AG08396 (cell line): ENCODE data around the gene MSL1.

Experiments
- DNase-seq: peaks from one replicate; pipeline ENCODE4 v3.0.0; 2012; ENCODE audit warnings: low spot score, mixed read lengths

The MSL1 gene

GRCh38 chr17:40104594-40105486 is 16.9 kb upstream of the MSL1 start:
- DNase-seq: no peak

DNA sequence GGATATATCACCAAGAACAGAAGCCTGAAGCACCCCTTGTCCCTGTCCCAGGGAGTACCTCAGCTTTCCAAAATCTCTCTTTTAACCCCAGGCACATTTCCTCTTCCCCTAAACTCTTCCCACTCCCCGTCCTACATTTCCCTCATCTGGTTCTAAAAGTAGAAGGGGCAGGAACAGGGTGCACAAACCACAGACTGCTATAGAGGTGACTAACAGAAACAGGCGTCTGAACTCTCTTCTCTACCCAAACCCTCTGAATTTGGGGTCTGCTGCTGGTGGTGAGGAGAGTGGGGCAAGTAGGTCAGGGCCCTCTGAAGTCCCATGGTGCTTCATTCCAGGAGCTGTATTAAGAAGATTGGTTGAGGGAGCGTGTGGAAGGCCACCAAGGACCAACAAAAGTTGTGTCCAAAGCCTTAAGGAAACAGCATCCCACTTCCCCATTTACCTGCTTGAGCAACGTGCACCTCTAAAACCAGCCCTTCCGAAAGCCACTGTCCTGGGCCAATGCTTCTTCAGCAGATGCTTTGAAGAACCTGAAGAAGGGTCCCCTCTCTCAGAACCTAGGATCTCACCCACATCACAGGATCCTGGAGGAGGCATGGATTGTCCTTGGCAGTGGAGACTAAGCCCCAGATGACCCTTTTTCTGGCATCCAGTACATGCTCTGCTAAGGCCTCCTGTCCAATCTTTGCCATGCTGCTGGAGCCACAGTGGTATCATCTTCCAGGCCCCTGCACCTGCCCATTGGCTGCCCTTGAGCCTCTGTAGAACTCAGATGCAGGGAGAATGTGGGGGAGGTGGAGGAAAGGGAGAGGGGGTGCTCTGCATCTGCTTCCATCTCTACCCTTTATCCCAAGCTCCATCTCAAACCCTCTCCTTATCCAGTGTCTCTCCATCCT is 15.7 kb upstream of the MSL1 start:
- DNase-seq: no peak

GRCh38 chr17:40106760-40107521 is 14.8 kb upstream of the MSL1 start:
- no peak for DNase-seq

DNA sequence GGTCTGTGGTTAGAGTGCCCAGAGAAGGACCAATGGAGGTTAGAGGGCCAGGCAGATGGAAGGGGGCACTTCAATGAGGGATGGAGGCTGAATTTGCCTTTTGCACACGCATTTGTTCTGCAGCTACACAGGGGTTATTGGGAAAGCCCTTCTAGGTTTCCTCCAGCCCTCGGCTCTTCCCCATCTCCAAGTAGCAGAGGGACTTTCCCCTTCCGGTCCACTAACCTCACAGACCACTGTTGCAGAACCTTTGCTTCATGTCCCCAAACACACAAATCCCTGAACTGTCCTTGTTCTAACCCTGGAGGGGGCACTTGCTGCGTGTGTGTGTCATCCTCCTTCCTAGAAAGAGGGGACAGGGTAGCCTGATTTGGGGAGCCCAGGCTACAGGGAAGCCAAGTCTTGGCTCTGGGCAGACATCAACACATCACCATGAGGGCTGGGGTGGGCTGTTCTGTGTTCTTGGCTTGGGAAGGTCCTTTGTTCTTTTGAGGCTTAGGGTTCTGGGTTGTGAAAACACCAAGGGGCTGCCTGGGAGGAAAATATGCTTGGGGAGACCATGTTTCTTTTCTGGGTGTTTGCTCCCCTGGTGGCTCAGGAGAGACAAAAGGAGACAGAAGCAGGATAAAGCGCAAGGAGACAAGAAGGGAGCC is 14.1 kb upstream of the MSL1 start:
- DNase-seq: no peak

DNA sequence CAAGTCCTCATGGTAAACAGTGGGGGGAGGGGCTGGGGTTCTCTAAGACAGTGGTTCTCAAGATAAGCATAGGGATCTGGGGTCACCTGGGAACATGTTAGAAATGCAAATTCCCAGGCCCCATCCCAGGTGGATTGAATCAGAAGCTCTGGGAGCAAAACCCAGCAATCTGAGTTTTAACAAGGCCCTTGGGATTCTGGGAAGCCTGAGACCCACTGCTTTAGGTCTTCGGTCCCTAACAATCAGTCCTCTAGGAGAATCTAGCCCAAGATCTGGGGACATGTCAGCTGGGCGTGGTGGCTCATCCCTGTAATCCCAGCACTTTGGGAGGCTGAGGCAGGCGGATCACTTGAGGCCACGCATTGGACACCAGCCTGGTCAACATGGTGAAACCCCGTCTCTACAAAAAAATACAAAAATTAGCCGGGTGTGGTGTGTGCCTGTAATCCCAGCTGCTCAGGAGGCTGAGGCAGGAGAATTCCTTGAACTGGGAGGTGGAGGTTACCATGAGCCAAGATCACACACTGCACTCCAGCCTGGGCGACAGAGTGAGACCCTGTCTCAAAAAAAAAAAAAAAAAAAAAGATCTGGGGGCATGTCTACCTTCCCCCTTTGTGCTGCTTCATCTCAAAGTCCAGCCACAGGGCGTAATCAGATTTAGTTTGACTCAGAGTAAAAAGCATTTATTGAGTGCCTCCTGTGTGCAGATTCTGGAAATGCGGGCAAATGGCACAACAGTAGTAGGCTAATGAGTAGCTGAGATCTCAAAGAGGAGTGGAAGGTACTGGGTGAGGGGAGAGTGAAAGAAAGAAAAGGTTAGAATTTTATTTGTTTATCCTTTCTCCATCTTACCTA is 12.6 kb upstream of the MSL1 start:
- no peak for DNase-seq

GRCh38 chr17:40110026-40110845 is 11.5 kb upstream of the MSL1 start:
- no peak for DNase-seq

- peak; percentile 86 for DNase-seq
Observed at GRCh38 chr17:40111221-40112128, 10.3 kb upstream of the MSL1 start.

GRCh38 chr17:40112191-40112711 is 9.5 kb upstream of the MSL1 start:
- no peak for DNase-seq

DNA sequence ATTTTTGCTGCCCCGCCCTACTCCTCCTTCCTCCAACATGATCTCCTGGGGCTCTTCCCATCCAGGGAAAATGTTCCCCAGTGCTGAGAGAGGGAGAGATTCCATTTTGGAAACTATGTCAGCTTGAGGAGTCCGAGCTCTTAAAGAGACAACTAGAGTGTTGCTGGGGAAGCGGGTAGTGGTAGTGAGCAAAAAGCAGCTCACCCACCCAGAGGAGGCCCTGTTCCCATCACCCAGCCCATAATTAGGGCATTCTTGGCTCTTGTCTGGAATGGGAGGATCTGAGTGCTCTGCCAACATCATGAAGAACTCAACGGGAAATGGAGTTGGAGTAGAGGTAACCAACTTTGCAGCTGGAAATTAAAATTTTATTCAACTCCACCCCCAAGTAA is 9.1 kb upstream of the MSL1 start:
- DNase-seq: no peak

DNA sequence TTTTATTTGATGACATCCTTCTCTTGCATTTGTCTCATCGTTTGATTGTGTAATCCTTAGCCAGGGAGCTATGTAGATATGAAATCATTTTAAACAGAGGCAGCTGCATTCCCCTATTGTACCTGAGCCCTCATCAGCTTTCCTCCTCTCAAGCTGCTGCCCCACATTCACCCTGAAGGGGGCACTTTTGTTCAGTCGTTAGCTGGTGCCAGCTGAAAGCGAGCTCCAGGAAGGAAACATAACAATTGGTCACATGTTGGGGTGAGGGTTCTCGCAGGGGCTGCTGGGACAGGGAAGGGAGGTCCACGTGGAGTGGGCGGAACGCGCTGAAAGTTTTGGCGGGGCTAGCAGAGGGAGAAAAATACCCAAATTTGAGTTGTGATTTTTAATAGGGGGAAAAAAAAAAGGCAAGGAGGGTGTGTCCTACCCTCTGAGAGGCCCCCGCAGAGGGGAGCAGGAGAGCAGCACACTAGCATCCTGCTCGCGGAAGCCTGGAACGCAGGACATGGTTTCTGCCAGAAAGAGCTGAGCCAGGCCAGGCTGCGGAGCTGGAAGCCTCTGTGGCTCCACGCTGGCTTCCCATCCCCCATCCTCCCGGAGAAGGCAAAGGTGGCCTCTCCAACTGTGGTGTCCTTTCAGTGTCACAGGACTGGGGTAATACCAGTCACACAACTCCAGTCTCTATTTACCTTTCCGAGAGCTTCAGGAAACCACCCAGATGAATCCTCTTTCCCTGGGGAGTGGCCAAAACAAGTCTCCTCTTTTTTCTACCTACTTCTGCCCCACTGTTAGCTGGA is 8.5 kb upstream of the MSL1 start:
- DNase-seq: peak; percentile 91

- DNase-seq: no peak
Observed at GRCh38 chr17:40113907-40114245, 7.9 kb upstream of the MSL1 start.

GRCh38 chr17:40115101-40115436 is 6.7 kb upstream of the MSL1 start:
- DNase-seq: no peak

- DNase-seq: peak; percentile 74
Observed at GRCh38 chr17:40122136-40122998, 596 bp downstream of the MSL1 start.

- peak; percentile 72 for DNase-seq
Observed at GRCh38 chr17:40122999-40123810, 1.4 kb downstream of the MSL1 start.

- DNase-seq: no peak
Observed at GRCh38 chr17:40123811-40124114, 2.0 kb downstream of the MSL1 start.
